Measurements from ENCODE around the gene DOCK3. TPM values are rescaled to one million over a fixed set of nuclear protein-coding genes. Genes with fewer than 3 reads are reported as not detected.
A peak's percentile ranks its signal among the peaks of the same experiment; 100 is the strongest.

DOCK3 gene
- total RNA-seq, 2 donors from 2014 or later = 7.7 to 8.5 TPM

GRCh38 chr3:51382947-51383578 lies 708.3 kb downstream of the DOCK3 start:
- peak overlapping the region; percentile 96 for H3K4me3 ChIP-seq (ENCODE audit: low read length)
- peak overlapping the region; percentile 99 for H3K4me3 Mint-ChIP-seq
- 96 to 100% methylated on average over 2 to 3 of the region's 3 CpGs for WGBS, 2 experiments (ENCODE audit: insufficient coverage in 1 of 2, insufficient read length in 1 of 2)
- peaks cover 21% of the 10 kb centered on the region for H3K36me3 ChIP-seq (ENCODE audit: control insufficient read depth, insufficient read depth, low read length)
- peak; percentile 28 for TF ChIP-seq CTCF (conservative IDR thresholded peaks at IDR 0.05)
- no peak overlapping the region for H3K27ac ChIP-seq (ENCODE audit: low read depth, low read length)
- H3K9me3 ChIP-seq (ENCODE audit: control insufficient read depth, low read length) = no peaks in the 10 kb centered on the region
- no peak for DNase-seq
- no peak overlapping the region for H3K9ac ChIP-seq (ENCODE audit: extremely low read depth, low read length, poor library complexity, severe bottlenecking)
- no peaks in the 10 kb centered on the region for H3K27me3 ChIP-seq (ENCODE audit: control insufficient read depth, insufficient read depth, low read length, poor library complexity, severe bottlenecking)
- peaks cover 21% of the 10 kb centered on the region for H3K36me3 Mint-ChIP-seq (ENCODE audit: low read depth)
- no peaks in the 10 kb centered on the region for H3K9me3 Mint-ChIP-seq
- peaks cover 30% of the 10 kb centered on the region for H3K4me1 Mint-ChIP-seq
- no peaks in the 10 kb centered on the region for H3K27me3 Mint-ChIP-seq (ENCODE audit: insufficient read depth)
- H3K27ac Mint-ChIP-seq = peak overlapping the region; percentile 55
- H3K4me1 ChIP-seq (ENCODE audit: control insufficient read depth, insufficient read depth, low read length) = peaks cover 10% of the 10 kb centered on the region

DNA sequence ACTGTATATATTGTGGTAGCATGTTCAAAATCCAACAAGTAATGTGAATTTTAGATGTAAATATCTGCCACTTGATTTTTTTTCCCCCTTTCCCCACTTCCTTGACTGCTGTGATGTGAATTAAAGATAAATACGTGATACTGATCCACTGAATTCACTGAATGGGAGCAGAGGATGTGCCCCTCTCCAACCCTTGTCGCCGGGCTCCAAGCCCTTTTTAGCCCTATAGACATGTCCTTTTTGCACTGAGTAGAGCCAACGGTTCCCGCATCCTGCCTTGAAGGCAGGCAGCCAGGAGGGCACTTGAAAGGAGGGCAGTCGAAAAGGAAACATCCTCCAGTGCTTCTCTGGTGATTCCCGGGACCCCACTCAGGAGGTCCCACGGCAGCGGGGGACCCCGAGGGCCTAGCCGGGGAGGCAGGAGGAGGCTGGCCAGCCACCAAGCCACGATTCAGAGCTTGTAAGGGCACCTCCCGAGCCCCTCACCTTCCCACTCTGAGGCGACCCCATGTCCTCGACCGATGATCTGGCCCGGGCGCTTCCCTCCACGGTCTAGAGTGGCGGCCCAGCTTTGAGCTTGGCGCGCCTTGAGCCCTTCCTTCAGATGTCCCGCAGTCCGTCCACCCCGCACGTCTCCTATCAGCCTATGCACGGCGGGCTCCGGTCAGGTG lies 709.5 kb downstream of the DOCK3 start:
- H3K9me3 ChIP-seq (ENCODE audit: control insufficient read depth, low read length) = no peaks in the 10 kb centered on the region
- no peak for TF ChIP-seq CTCF (conservative IDR thresholded peaks at IDR 0.05)
- no peaks in the 10 kb centered on the region for H3K27me3 ChIP-seq (ENCODE audit: control insufficient read depth, insufficient read depth, low read length, poor library complexity, severe bottlenecking)
- peak overlapping the region; percentile 91 for H3K9ac ChIP-seq (ENCODE audit: extremely low read depth, low read length, poor library complexity, severe bottlenecking)
- Mint-ChIP-seq H3K4me3 (peak overlapping the region; percentile 99), H3K36me3 (ENCODE audit: low read depth) (peaks cover 33% of the 10 kb centered on the region), H3K27ac (peak overlapping the region; percentile 99), H3K4me1 (peaks cover 35% of the 10 kb centered on the region), H3K9me3 (no peaks in the 10 kb centered on the region), H3K27me3 (ENCODE audit: insufficient read depth) (no peaks in the 10 kb centered on the region)
- peaks cover 13% of the 10 kb centered on the region for H3K4me1 ChIP-seq (ENCODE audit: control insufficient read depth, insufficient read depth, low read length)
- peak overlapping the region; percentile 96 for H3K4me3 ChIP-seq (ENCODE audit: low read length)
- WGBS, 2 experiments (ENCODE audit: insufficient coverage in 1 of 2, insufficient read length in 1 of 2) = 1% methylated on average over 20 to 29 of the region's 29 CpGs
- peak overlapping the region; percentile 87 for H3K27ac ChIP-seq (ENCODE audit: low read depth, low read length)
- H3K36me3 ChIP-seq (ENCODE audit: control insufficient read depth, insufficient read depth, low read length) = peaks cover 32% of the 10 kb centered on the region
- DNase-seq = no peak

GRCh38 chr3:51384726-51385473 lies 710.2 kb downstream of the DOCK3 start, which contains the start of gene MANF:
TSS of gene MANF (plus strand) at chr3:51385291. CDS start at chr3:51385343, 52 bp downstream.
- 0% methylated on average over 8 to 65 of the region's 65 CpGs for WGBS, 2 experiments (ENCODE audit: insufficient coverage in 1 of 2, insufficient read length in 1 of 2)
- Histone ChIP-seq H3K4me1 (ENCODE audit: control insufficient read depth, insufficient read depth, low read length) (peaks cover 14% of the 10 kb centered on the region), H3K27ac (ENCODE audit: low read depth, low read length) (peak within 1 kb of the TSS; percentile 87), H3K9me3 (ENCODE audit: control insufficient read depth, low read length) (no peaks in the 10 kb centered on the region), H3K27me3 (ENCODE audit: control insufficient read depth, insufficient read depth, low read length, poor library complexity, severe bottlenecking) (no peaks in the 10 kb centered on the region), H3K4me3 (ENCODE audit: low read length) (peak within 1 kb of the TSS; percentile 98), H3K9ac (ENCODE audit: extremely low read depth, low read length, poor library complexity, severe bottlenecking) (peak within 1 kb of the TSS; percentile 91), H3K36me3 (ENCODE audit: control insufficient read depth, insufficient read depth, low read length) (peaks cover 39% of the 10 kb centered on the region)
- peak; percentile 99 for DNase-seq
- no peaks in the 10 kb centered on the region for H3K9me3 Mint-ChIP-seq
- peak within 1 kb of the TSS; percentile 99 for H3K27ac Mint-ChIP-seq
- TF ChIP-seq CTCF (conservative IDR thresholded peaks at IDR 0.05) = no peak
- H3K36me3 Mint-ChIP-seq (ENCODE audit: low read depth) = peaks cover 35% of the 10 kb centered on the region
- peaks cover 38% of the 10 kb centered on the region for H3K4me1 Mint-ChIP-seq
- H3K4me3 Mint-ChIP-seq = peak within 1 kb of the TSS; percentile 99
- no peaks in the 10 kb centered on the region for H3K27me3 Mint-ChIP-seq (ENCODE audit: insufficient read depth)
